H1 (cell line): ENCODE results near the gene TPBGL. TPM values are rescaled to one million over a fixed set of nuclear protein-coding genes. Genes with fewer than 3 reads are reported as not detected.

Source experiments
- CTCF ChIA-PET: fragments of 300-600 bp; sonication (Branson Sonifier 250); formaldehyde crosslinking; loops from one replicate; lab custom pipeline; 2021; ENCODE audit not compliant: partially characterized antibody; lab: Charles Lee
- POLR2A ChIA-PET: fragments of 300-600 bp; sonication (Branson Sonifier 250); formaldehyde crosslinking; loops from one replicate; lab custom pipeline; 2021; ENCODE audit warnings: inconsistent platforms; ENCODE audit not compliant: partially characterized antibody; lab: Charles Lee
- DNase-seq, 2 experiments: peaks; one replicate each; pipeline versions ENCODE4 v3.0.0 to v3.0.0-alpha.2; 2010 to 2022; ENCODE audit warnings: low spot score in 2 of 2, low read depth in 1 of 2, mixed read lengths in 1 of 2
- FAIRE-seq: peaks from 2 replicates; lab custom pipeline; 2011; peaks lifted over from hg19 to GRCh38; lab: Jason Lieb, UNC
- H2AFZ ChIP-seq: 2 replicates; pipeline ENCODE4 v1.8.1; 2012; ENCODE audit warnings: low read length, inconsistent platforms
- H2AK5ac ChIP-seq: 2 replicates; pipeline ENCODE4 v1.6.1; 2013; ENCODE audit warnings: low read depth, low read length
- H2BK120ac ChIP-seq: replicated peaks from 2 replicates; pipeline ENCODE3; 2013; ENCODE audit warnings: low read depth, low read length, inconsistent platforms
- H2BK12ac ChIP-seq: 2 replicates; pipeline ENCODE4 v1.6.1; 2013; ENCODE audit warnings: low read depth, low read length
- H2BK15ac ChIP-seq: 2 replicates; pipeline ENCODE4 v1.6.1; 2013; ENCODE audit warnings: low read length
- H2BK20ac ChIP-seq: 2 replicates; pipeline ENCODE4 v1.6.1; 2013; ENCODE audit warnings: low read length
- H2BK5ac ChIP-seq: 2 replicates; pipeline ENCODE4 v1.6.1; 2013; ENCODE audit warnings: low read depth, low read length
- H3K14ac ChIP-seq: 2 replicates; pipeline ENCODE4 v1.6.1; 2013; ENCODE audit warnings: inconsistent platforms; ENCODE audit not compliant: insufficient read length
- H3K18ac ChIP-seq: 2 replicates; pipeline ENCODE4 v1.6.1; 2013; ENCODE audit warnings: low read length; ENCODE audit errors: extremely low read depth
- H3K23ac ChIP-seq: 2 replicates; pipeline ENCODE4 v1.6.1; 2013; ENCODE audit warnings: inconsistent platforms; ENCODE audit not compliant: insufficient read length
- H3K23me2 ChIP-seq: 2 replicates; pipeline ENCODE4 v1.6.1; 2013; ENCODE audit warnings: low read depth, low read length
- H3K27ac ChIP-seq: 2 replicates; pipeline ENCODE4 v1.6.1; 2011; ENCODE audit warnings: low read depth, low read length, inconsistent platforms
- H3K27me3 ChIP-seq, 4 experiments: replicated peaks in 1 of 4; 1 replicate in 1 of 4; 2 replicates in 3 of 4; pipeline versions ENCODE4 v1.6.1 to v1.8.1; 2011 to 2013; ENCODE audit warnings: low read length in 3 of 4, mild to moderate bottlenecking in 3 of 4, inconsistent platforms in 2 of 4, mixed read lengths in 2 of 4, moderate library complexity in 1 of 4; ENCODE audit not compliant: control insufficient read depth in 3 of 4, insufficient read depth in 3 of 4; ENCODE audit errors: extremely low read depth in 1 of 4
- H3K36me3 ChIP-seq, 4 experiments: 2 replicates each; pipeline versions ENCODE4 v1.6.1 to v1.8.1; 2011 to 2013; ENCODE audit warnings: mild to moderate bottlenecking in 4 of 4, low read length in 3 of 4, moderate library complexity in 2 of 4, control low read depth in 1 of 4, inconsistent platforms in 1 of 4; ENCODE audit not compliant: insufficient read depth in 4 of 4, control insufficient read depth in 2 of 4
- H3K4ac ChIP-seq: replicated peaks from 2 replicates; pipeline ENCODE3; 2013; ENCODE audit warnings: low read length, low read depth, mixed read lengths, inconsistent platforms; ENCODE audit not compliant: insufficient read length
- H3K4me1 ChIP-seq, 4 experiments: replicated peaks in 1 of 4; 1 replicate in 1 of 4; 2 replicates in 3 of 4; pipeline versions ENCODE4 v1.6.1 to v1.8.1; 2011 to 2013; ENCODE audit warnings: low read length in 3 of 4, inconsistent platforms in 2 of 4, mixed read lengths in 1 of 4; ENCODE audit not compliant: insufficient read depth in 4 of 4, control insufficient read depth in 3 of 4
- H3K4me2 ChIP-seq, 2 experiments: 2 replicates each; pipeline versions ENCODE4 v1.6.1 to v1.8.1; 2011 to 2013; ENCODE audit warnings: low read depth in 2 of 2, low read length in 2 of 2, control low read depth in 1 of 2, inconsistent platforms in 1 of 2, mild to moderate bottlenecking in 1 of 2; ENCODE audit not compliant: insufficient read depth in 1 of 2
- H3K4me3 ChIP-seq, 4 experiments: fragments of 200-600, 300-600 bp in 1 of 4; sonication (generic), shearing (Covaris generic), sonication (Bioruptor Twin) in 1 of 4; 2 replicates each; pipeline versions ENCODE4 v1.5.1 to v1.8.1; 2011 to 2016; ENCODE audit warnings: low read length in 4 of 4, low read depth in 3 of 4, control low read depth in 2 of 4, inconsistent platforms in 2 of 4, mild to moderate bottlenecking in 2 of 4, mixed read lengths in 1 of 4, moderate library complexity in 1 of 4; ENCODE audit not compliant: insufficient read depth in 2 of 4; ENCODE audit errors: extremely low read depth in 1 of 4
- H3K56ac ChIP-seq: replicated peaks from 2 replicates; pipeline ENCODE3; 2013; ENCODE audit warnings: low read depth, mild to moderate bottlenecking, mixed read lengths, low read length, inconsistent platforms; ENCODE audit not compliant: insufficient read length
- H3K79me1 ChIP-seq: 2 replicates; pipeline ENCODE4 v1.6.1; 2013; ENCODE audit warnings: low read depth, low read length, control low read depth
- H3K79me2 ChIP-seq, 2 experiments: 2 replicates each; pipeline versions ENCODE4 v1.6.1 to v1.8.1; 2012 to 2013; ENCODE audit warnings: low read length in 2 of 2, mild to moderate bottlenecking in 2 of 2, inconsistent platforms in 1 of 2; ENCODE audit not compliant: insufficient read depth in 2 of 2, control insufficient read depth in 1 of 2
- H3K9ac ChIP-seq, 4 experiments: replicated peaks in 1 of 4; 1 replicate in 1 of 4; 2 replicates in 3 of 4; pipeline versions ENCODE4 v1.6.1 to v1.8.1; 2011 to 2013; ENCODE audit warnings: low read depth in 3 of 4, low read length in 3 of 4, control low read depth in 2 of 4, mild to moderate bottlenecking in 2 of 4, moderate library complexity in 2 of 4, inconsistent platforms in 1 of 4; ENCODE audit errors: extremely low read depth in 1 of 4
- H3K9me3 ChIP-seq, 2 experiments: 2 replicates each; pipeline versions ENCODE4 v1.6.1 to v1.8.1; 2012 to 2013; ENCODE audit warnings: mild to moderate bottlenecking in 2 of 2, moderate library complexity in 2 of 2, control low read depth in 1 of 2, inconsistent platforms in 1 of 2, low read depth in 1 of 2, low read length in 1 of 2, mixed read lengths in 1 of 2; ENCODE audit not compliant: insufficient read depth in 2 of 2
- H4K20me1 ChIP-seq, 2 experiments: replicated peaks in 1 of 2; 2 replicates each; pipeline versions ENCODE3 to v1.8.1; 2011 to 2013; ENCODE audit warnings: inconsistent platforms in 2 of 2, low read length in 2 of 2, mild to moderate bottlenecking in 1 of 2; ENCODE audit not compliant: insufficient read depth in 2 of 2, control insufficient read depth in 1 of 2
- H4K5ac ChIP-seq: 2 replicates; pipeline ENCODE4 v1.6.1; 2013; ENCODE audit warnings: low read length, low read depth, mixed read lengths, inconsistent platforms; ENCODE audit not compliant: insufficient read length
- H4K8ac ChIP-seq: 2 replicates; pipeline ENCODE4 v1.8.0; 2013; ENCODE audit warnings: mild to moderate bottlenecking, moderate library complexity, low read length, inconsistent platforms; ENCODE audit not compliant: insufficient read depth; ENCODE audit errors: extremely low read depth
- H4K91ac ChIP-seq: replicated peaks from 2 replicates; pipeline ENCODE3; 2013; ENCODE audit warnings: low read length, mixed read lengths, inconsistent platforms; ENCODE audit not compliant: insufficient read length
- BCL11A ChIP-seq, 2 experiments: IDR thresholded peaks; one replicate each; pipeline ENCODE4 v1.6.1; 2011; ENCODE audit warnings: low read depth in 2 of 2, low read length in 2 of 2, mild to moderate bottlenecking in 2 of 2
- BRCA1 ChIP-seq: IDR thresholded peaks from 2 replicates; pipeline ENCODE4 v1.6.1; 2012; ENCODE audit warnings: low read depth, low read length, improper control_type of control experiment
- CEBPB ChIP-seq: IDR thresholded peaks from 2 replicates; pipeline ENCODE4 v1.6.1; 2012; ENCODE audit warnings: low read depth, low read length
- EP300 ChIP-seq, 2 experiments: IDR thresholded peaks; 1 replicate in 1 of 2; 2 replicates in 1 of 2; pipeline ENCODE4 v1.6.1; 2011 to 2012; ENCODE audit warnings: low read depth in 2 of 2, low read length in 2 of 2, mild to moderate bottlenecking in 2 of 2, borderline replicate concordance in 1 of 2, inconsistent platforms in 1 of 2, moderate library complexity in 1 of 2
- EZH2 ChIP-seq: fragments of 200-600 bp; sonication (generic); IDR thresholded peaks from 2 replicates; pipeline ENCODE4 v1.7.1; 2012; ENCODE audit warnings: low read depth, mild to moderate bottlenecking, moderate library complexity, low read length, inconsistent platforms; ENCODE audit not compliant: severe bottlenecking
- GTF2F1 ChIP-seq: IDR thresholded peaks from 2 replicates; pipeline ENCODE4 v1.6.1; 2012; ENCODE audit warnings: low read depth, low read length, improper control_type of control experiment, borderline replicate concordance
- HDAC2 ChIP-seq, 2 experiments: fragments of 300-600 bp in 1 of 2; sonication (generic) in 1 of 2; IDR thresholded peaks; 2 replicates each; pipeline ENCODE4 v1.6.1; 2011 to 2012; ENCODE audit warnings: low read depth in 2 of 2, low read length in 2 of 2, mild to moderate bottlenecking in 2 of 2, moderate library complexity in 2 of 2, borderline replicate concordance in 1 of 2, inconsistent platforms in 1 of 2
- KDM5A ChIP-seq: fragments of 200-600 bp; IDR thresholded peaks from 2 replicates; pipeline ENCODE4 v1.7.1; 2012; ENCODE audit warnings: mild to moderate bottlenecking, low read length, inconsistent platforms, mixed read lengths
- RFX5 ChIP-seq: IDR thresholded peaks from 2 replicates; pipeline ENCODE4 v1.6.1; 2011; ENCODE audit warnings: low read depth, low read length, improper control_type of control experiment, borderline replicate concordance
- SIX5 ChIP-seq: IDR thresholded peaks from 2 replicates; pipeline ENCODE4 v1.6.1; 2011; ENCODE audit warnings: mild to moderate bottlenecking, low read depth, low read length
- TAF7 ChIP-seq: optimal IDR thresholded peaks from 2 replicates; pipeline ENCODE3; 2011; ENCODE audit warnings: low read depth, mild to moderate bottlenecking, inconsistent platforms, low read length, moderate library complexity, borderline replicate concordance
- TCF12 ChIP-seq: IDR thresholded peaks from 2 replicates; pipeline ENCODE4 v1.6.1; 2011; ENCODE audit warnings: low read depth, mild to moderate bottlenecking, low read length
- TEAD4 ChIP-seq: IDR thresholded peaks from 2 replicates; pipeline ENCODE4 v1.6.1; 2012; ENCODE audit warnings: low read depth, low read length, inconsistent platforms, mixed read lengths
- WGBS, 2 experiments: shearing (Covaris generic) in 1 of 2; methylation state at CpG; one replicate each; pipeline versions ENCODE4 v1.1.6 to v1.1.7; 2013 to 2015; ENCODE audit warnings: low lambda C conversion rate in 2 of 2, mixed read lengths in 2 of 2, inconsistent platforms in 1 of 2, low coverage in 1 of 2, missing lambda C conversion rate in 1 of 2; ENCODE audit not compliant: insufficient replicate concordance in 2 of 2, insufficient coverage in 1 of 2, insufficient read length in 1 of 2; ENCODE audit errors: extremely low coverage in 1 of 2, missing lambda C conversion rate in 1 of 2; 5-methylcytosine and 5-hydroxymethylcytosine counted together
- polyA plus RNA-seq, 7 experiments: library from polyadenylated mRNA; depleted of rRNA in 3 of 7; stranded (reverse) in 5 of 7; unstranded in 2 of 7; fragments of >200 nt in 5 of 7; fragments of 200-250 nt in 2 of 7; gene quantifications; 1 replicate in 5 of 7; 2 replicates in 1 of 7; 4 replicates in 1 of 7; pipeline versions ENCODE4 v1.2.1 to v1.2.3, GENCODE V29; 2011 to 2013; ENCODE audit warnings: missing spikeins in 2 of 7, mixed read lengths in 2 of 7
- total RNA-seq: library from RNA; stranded (reverse); fragmentation: NEBNext Ultra II Directional; extraction: Animal tissue kit (Norgen Biotek cat#: 25700); gene quantifications from 2 replicates; pipeline ENCODE4 v1.2.1, GENCODE V29; 2021

The TPBGL gene
- total and polyA plus RNA-seq, 2 of the 8 experiments (the other 6 are each of a cell fraction or from before 2014, with no cell fraction given) = 0.26 to 0.37 TPM

- H3K4me2 ChIP-seq = no peak overlapping the region
- no peak overlapping the region for H3K9ac ChIP-seq
- DNase-seq (no peak), FAIRE-seq (no peak)
- no peaks in the 10 kb centered on the region for H4K20me1 ChIP-seq
- no peak overlapping the region for H4K5ac ChIP-seq
- H3K9me3 ChIP-seq = no peaks in the 10 kb centered on the region
- H2BK120ac ChIP-seq = no peak overlapping the region
- H3K14ac ChIP-seq = no peak overlapping the region
- no peaks in the 10 kb centered on the region for H3K27me3 ChIP-seq
- POLR2A ChIA-PET = interaction anchor here (1.1 to 1.8 kb wide), 2 partner anchors 8 to 139 kb away, joined by 3 to 7 read pairs; no protein-coding TSS in a partner anchor
- no peak overlapping the region for H4K91ac ChIP-seq
- 92% methylated on average over 9 of the region's 9 CpGs; no CpG with 5 or more reads in 1 of the 2 experiments for WGBS, 2 experiments
- H2AFZ ChIP-seq = no peak overlapping the region
- H2BK15ac ChIP-seq = no peak overlapping the region
- H3K23ac ChIP-seq = no peak overlapping the region
- no peak overlapping the region for H3K27ac ChIP-seq
- no peaks in the 10 kb centered on the region for H3K23me2 ChIP-seq
- peaks cover 0 to 2% (median 0%) of the 10 kb centered on the region in 4 experiments; a peak in 1 of 7 replicates for H3K4me1 ChIP-seq
- no peak overlapping the region for H3K56ac ChIP-seq
- no peak overlapping the region for H4K8ac ChIP-seq
- no peak overlapping the region for H3K18ac ChIP-seq
- no peak overlapping the region for H2BK20ac ChIP-seq
- H3K36me3 ChIP-seq = no peaks in the 10 kb centered on the region
- H3K79me2 ChIP-seq = no peaks in the 10 kb centered on the region
- H3K4ac ChIP-seq = no peak overlapping the region
- H3K79me1 ChIP-seq = no peaks in the 10 kb centered on the region
- H2AK5ac ChIP-seq = no peak overlapping the region
- CTCF ChIA-PET = interaction anchor here (0.6 to 18.0 kb wide), 19 partner anchors 8 to 296 kb away, joined by 3 to 327 read pairs (median 6); no protein-coding TSS in a partner anchor
- H2BK12ac ChIP-seq = no peak overlapping the region
- no peak overlapping the region for H3K4me3 ChIP-seq
- H2BK5ac ChIP-seq = no peak overlapping the region
- no peak for TF ChIP-seq SIX5
- TF ChIP-seq EZH2 = no peak
- no peak for TF ChIP-seq BCL11A (IDR thresholded peaks at IDR 0.05; ENCODE audit: low read depth in 2 of 2, low read length in 2 of 2)
- no peak for TF ChIP-seq HDAC2 (IDR thresholded peaks at IDR 0.05; ENCODE audit: borderline replicate concordance in 1 of 2, low read depth in 2 of 2, low read length in 2 of 2)
- TF ChIP-seq TAF7 = no peak
- no peak for TF ChIP-seq BRCA1
- no peak for TF ChIP-seq CEBPB
- TF ChIP-seq TCF12 = no peak
- no peak for TF ChIP-seq TEAD4
- TF ChIP-seq GTF2F1 = no peak
- TF ChIP-seq KDM5A = no peak
- no peak for TF ChIP-seq EP300 (IDR thresholded peaks at IDR 0.05; ENCODE audit: borderline replicate concordance in 1 of 2, low read depth in 2 of 2, low read length in 2 of 2)
- TF ChIP-seq RFX5 = no peak
Measured at GRCh38 chr11:75269896-75270295, 29.3 kb downstream of the TPBGL start.
